ENCODE measurements around the gene TMEM50A.
"Not testable (repeated sequence)": the region's sequence is repeated elsewhere in the genome, so short reads cannot be mapped to it uniquely, and the experiment has no call there.

TMEM50A gene

DNA sequence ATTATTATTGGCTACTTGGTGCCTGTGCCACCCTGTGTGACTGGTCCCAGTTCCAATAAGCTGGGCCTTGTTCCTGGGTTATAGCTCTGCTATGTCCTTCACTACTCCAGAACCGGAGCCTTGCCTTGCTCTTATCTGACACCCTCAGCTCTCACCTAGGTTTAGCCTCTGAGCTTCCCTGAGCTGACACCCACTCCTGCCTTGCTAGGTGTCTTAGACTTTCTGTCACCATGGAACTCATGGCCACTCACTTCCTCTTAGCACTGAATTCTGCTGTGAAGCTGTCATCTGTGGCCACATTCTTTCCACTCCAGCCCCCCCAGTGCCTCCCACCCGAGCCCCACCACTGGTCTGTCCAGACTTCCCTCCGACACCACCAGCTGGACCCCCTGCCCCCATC, 51.6 kb downstream of the TMEM50A start:
- DNase-seq, result not testable (repeated sequence)

DNA sequence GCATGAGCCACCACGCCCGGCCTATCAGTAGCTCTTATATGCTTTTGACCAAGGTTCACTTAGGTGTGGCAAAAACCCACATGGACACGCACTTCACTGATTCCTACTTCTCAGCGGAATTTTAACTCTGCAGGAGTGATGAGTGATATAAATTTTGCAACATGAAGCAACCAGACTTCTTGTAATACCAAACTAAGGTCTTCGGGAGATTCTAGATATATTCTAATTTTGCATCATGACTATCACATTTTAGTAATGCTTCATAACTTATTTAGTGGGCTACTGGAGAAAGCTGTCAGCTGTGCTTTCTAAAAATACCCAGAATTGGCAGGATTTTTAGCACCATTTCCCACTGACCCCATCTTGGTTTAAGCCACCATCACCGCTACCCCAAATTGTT, 54.7 kb downstream of the TMEM50A start:
- DNase-seq, result no peak

DNA sequence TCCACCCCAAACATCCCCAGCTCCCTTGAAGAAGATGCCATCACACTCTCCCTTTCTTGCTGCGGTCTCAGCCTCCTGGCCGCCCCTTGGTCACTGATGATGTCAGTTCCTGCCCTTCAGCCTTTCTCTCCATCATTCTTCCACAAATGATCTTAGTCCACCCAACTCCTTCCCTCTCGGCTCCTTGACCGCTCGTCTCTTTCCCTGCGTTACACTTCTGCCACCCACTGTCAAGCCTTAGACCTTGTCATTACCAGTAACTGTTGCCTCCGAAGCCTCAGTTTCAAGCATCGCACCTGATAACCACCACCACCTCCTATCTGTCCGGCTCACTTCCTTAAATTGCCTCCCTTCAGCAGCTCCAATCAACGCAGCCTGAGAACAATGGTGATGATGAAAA, 59.4 kb downstream of the TMEM50A start:
- not testable (repeated sequence) for DNase-seq

DNA sequence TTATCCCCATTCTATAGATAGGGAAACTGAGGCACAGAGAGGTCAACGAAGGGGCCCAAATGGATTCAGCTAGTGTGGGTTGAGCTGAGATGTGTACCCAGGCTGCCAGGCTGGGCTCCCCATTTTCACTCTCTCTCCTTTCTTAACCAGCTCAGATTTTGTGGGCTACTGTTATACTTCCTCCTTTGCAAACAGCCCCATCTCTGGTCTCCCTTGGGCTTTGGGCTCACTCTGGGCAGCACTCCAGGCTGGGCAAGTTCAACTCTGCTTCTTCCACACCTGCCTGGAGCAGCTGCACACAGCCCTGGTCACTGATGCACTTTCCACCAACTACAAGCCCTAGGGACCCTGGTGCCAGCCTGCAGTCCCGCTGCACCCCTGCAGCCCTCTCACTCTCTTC, 59.9 kb downstream of the TMEM50A start:
- DNase-seq, result not testable (repeated sequence)

DNA sequence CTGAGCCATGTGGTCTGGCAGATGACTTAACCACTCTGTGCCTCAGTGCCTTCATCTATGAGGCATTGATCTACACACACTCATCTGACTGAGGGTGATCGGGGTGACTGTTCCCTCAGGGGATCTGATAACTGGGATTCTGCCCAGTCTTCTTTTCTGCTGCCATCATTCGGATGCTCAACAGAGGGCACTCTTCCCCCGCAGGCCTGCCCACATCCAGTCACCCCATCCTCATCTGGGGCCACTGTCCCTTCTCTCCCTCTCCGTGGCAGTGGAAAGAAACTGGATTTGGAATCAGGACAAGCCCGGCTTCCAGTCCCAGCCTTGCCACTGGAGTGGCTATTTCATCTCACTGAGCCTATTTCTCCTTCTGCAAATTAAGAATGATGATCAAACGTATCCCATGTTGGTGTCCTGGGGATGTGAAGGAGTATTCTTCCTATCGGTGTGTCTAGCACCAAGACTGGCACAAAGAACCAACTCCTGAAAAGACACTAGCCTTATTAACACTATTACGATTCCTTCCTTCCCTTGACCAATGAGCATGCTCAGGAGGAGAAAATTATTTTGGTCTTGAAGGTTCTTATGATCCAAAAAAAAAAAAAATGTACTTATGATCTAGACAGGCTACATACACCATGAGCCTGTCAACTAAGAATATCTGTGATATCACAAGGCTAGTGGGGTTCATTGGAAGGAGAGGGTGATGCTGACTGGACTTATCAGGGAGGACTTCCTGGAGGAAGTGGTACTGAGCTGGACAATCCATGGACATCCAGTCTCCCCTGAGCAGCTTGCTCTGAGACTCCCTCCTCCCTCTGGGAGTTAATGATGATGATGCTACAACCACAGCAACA, 65.0 kb downstream of the TMEM50A start:
- not testable (repeated sequence) for DNase-seq

GRCh38 chr1:25405731-25406305, 67.7 kb downstream of the TMEM50A start:
- not testable (repeated sequence) for DNase-seq

DNA sequence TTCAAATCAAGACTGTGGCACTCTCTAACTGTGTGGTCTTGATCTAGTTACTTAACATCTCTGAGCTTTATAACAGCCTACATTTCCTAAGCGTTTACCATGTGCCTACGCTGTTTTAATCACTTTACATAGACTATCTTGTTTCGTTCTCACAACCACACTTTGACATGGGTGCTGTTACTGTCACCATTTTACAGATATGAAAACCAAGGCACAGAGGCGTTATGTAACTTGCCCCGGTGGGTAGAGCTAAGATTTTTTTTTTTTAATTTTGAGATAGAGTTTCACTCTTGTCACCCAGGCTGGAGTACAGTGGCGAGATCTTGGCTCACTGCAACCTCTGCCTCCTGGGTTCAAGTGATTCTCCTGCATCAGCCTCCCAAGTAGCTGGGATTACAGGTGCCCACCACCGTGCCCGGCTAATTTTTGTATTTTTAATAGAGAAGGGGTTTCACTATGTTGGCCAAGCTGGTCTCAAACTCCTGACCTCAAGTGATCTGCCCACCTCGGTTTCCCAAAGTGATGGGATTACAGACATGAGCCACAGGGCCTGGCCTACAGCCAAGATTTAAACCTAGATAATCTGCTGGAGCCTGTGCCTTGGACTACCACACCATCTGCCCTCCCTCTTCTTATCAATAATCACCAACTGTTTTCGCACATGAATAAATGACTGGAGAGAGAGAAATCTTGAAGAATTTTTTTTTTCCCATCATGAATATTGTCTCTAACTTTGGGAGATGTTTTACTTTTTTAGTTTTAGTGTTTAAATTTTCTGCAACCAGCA, 71.7 kb downstream of the TMEM50A start:
- DNase-seq, result not testable (repeated sequence)
